K562 (cell line): Measurements from ENCODE around the gene GARIN1A. TPM values are rescaled to one million over a fixed set of nuclear protein-coding genes. Genes with fewer than 3 reads are reported as not detected.

ENCODE experiments used
- ATAC-seq: fragments of 200-7000 bp; cut with Tn5 transposase; 3 replicates; pipeline ENCODE4 v1.9.1; 2020; ENCODE audit warnings: moderate library complexity
- BruUV-seq: library from RNA; stranded (reverse); fragments of 400-500 nt; replicated peaks from 2 replicates; lab custom pipeline; 2021; lab: Mats Ljungman, UMichigan
- CTCF ChIA-PET: fragments of 300-600 bp; formaldehyde crosslinking; extraction: SDS; loops from one replicate; lab custom pipeline; 2021; ENCODE audit warnings: low intra/inter-chr PET ratio; lab: Yijun Ruan, JAX
- POLR2A ChIA-PET: fragments of 300-600, 350-650 bp; sonication (Branson Sonifier 250); formaldehyde crosslinking; extraction: SDS; loops from one replicate; lab custom pipeline; 2021; ENCODE audit warnings: antibody characterized with exemption, inconsistent platforms; lab: Yijun Ruan, JAX
- DNase-seq, 4 experiments: peaks; one replicate each; pipeline versions ENCODE4 v3.0.0 to v3.0.0-alpha.2; 2011 to 2018; ENCODE audit warnings: low spot score in 3 of 4, mixed read lengths in 3 of 4; ENCODE audit errors: extremely low read depth in 1 of 4
- FAIRE-seq: peaks from 2 replicates; lab custom pipeline; 2011; peaks lifted over from hg19 to GRCh38; lab: Jason Lieb, UNC
- H2AFZ ChIP-seq: 2 replicates; pipeline ENCODE4 v1.6.0; 2011; ENCODE audit warnings: low read depth, low read length, control low read depth, inconsistent platforms
- H3K27ac ChIP-seq: fragments of 200-600 bp; 3 replicates; pipeline ENCODE4 v1.8.0; 2011; ENCODE audit warnings: low read depth, mild to moderate bottlenecking, control low read depth, inconsistent platforms, low read length, moderate library complexity, mixed read lengths; ENCODE audit errors: extremely low read depth
- H3K27me3 ChIP-seq, 2 experiments: fragments of 300-600 bp in 1 of 2; 2 replicates in 1 of 2; 3 replicates in 1 of 2; pipeline versions ENCODE4 v1.6.0 to v1.8.0; 2011; ENCODE audit warnings: inconsistent platforms in 2 of 2, low read length in 2 of 2, mild to moderate bottlenecking in 1 of 2, mixed read lengths in 1 of 2, moderate library complexity in 1 of 2; ENCODE audit not compliant: control insufficient read depth in 2 of 2, insufficient read depth in 2 of 2
- H3K36me3 ChIP-seq: fragments of 300-600 bp; 3 replicates; pipeline ENCODE4 v1.8.0; 2011; ENCODE audit warnings: mild to moderate bottlenecking, low read length, inconsistent platforms; ENCODE audit not compliant: control insufficient read depth, insufficient read depth
- H3K4me1 ChIP-seq, 2 experiments: fragments of 200-600 bp in 1 of 2; replicated peaks in 1 of 2; 2 replicates in 1 of 2; 3 replicates in 1 of 2; pipeline versions ENCODE4 v1.5.1 to v1.8.0; 2011; ENCODE audit warnings: inconsistent platforms in 2 of 2, low read length in 2 of 2, mild to moderate bottlenecking in 1 of 2, mixed read lengths in 1 of 2, moderate library complexity in 1 of 2; ENCODE audit not compliant: control insufficient read depth in 2 of 2, insufficient read depth in 2 of 2
- H3K4me2 ChIP-seq: 2 replicates; pipeline ENCODE4 v1.6.1; 2011; ENCODE audit warnings: low read length, control low read depth, inconsistent platforms, mixed read lengths; ENCODE audit not compliant: insufficient read depth
- H3K4me3 ChIP-seq: fragments of 200-600 bp; sonication (generic), shearing (Covaris generic); 2 replicates; pipeline ENCODE4 v1.5.1; 2016; ENCODE audit warnings: control low read depth, inconsistent platforms
- H3K79me2 ChIP-seq: fragments of 200-600 bp; 3 replicates; pipeline ENCODE4 v1.8.0; 2011; ENCODE audit warnings: low read length, inconsistent platforms; ENCODE audit not compliant: control insufficient read depth, insufficient read depth
- H3K9ac ChIP-seq, 2 experiments: 2 replicates each; pipeline versions ENCODE4 v1.6.0 to v1.6.1; 2011; ENCODE audit warnings: low read depth in 2 of 2, low read length in 2 of 2, control low read depth in 1 of 2, inconsistent platforms in 1 of 2, mild to moderate bottlenecking in 1 of 2, mixed read lengths in 1 of 2; ENCODE audit not compliant: insufficient read depth in 1 of 2
- H3K9me1 ChIP-seq: one replicate; pipeline ENCODE4 v1.6.0; 2011; ENCODE audit warnings: inconsistent platforms, mild to moderate bottlenecking, low read length, moderate library complexity; ENCODE audit not compliant: control insufficient read depth, insufficient read depth
- H3K9me3 ChIP-seq: replicated peaks from 2 replicates; pipeline ENCODE4 v1.5.1; 2011; ENCODE audit warnings: low read depth, low read length, inconsistent platforms; ENCODE audit not compliant: control insufficient read depth, insufficient read depth
- H4K20me1 ChIP-seq: replicated peaks from 2 replicates; pipeline ENCODE4 v1.6.1; 2011; ENCODE audit warnings: low read length, inconsistent platforms, mixed read lengths; ENCODE audit not compliant: control insufficient read depth, insufficient read depth
- CTCF ChIP-seq, 3 experiments: IDR thresholded peaks in 2 of 3; conservative IDR thresholded peaks in 1 of 3; 2 replicates each; pipeline ENCODE4 v1.5.1; 2011 to 2012; ENCODE audit warnings: low read length in 3 of 3, mild to moderate bottlenecking in 3 of 3, control low read depth in 2 of 3, improper control_type of control experiment in 1 of 3, inconsistent platforms in 1 of 3, low read depth in 1 of 3, mixed read lengths in 1 of 3, moderate library complexity in 1 of 3; ENCODE audit not compliant: insufficient read depth in 2 of 3
- MAX ChIP-seq: sonication (generic); formaldehyde crosslinking; IDR thresholded peaks from 2 replicates; pipeline ENCODE4 v1.9.0; 2022; ENCODE audit warnings: mild to moderate bottlenecking, missing genetic modification reagents
- MEIS2 ChIP-seq: fragments of 450-650 bp; IDR thresholded peaks from 2 replicates; pipeline ENCODE4 v1.6.1; 2014; ENCODE audit warnings: mild to moderate bottlenecking; ENCODE audit not compliant: partially characterized antibody
- NFYB ChIP-seq: IDR thresholded peaks from 2 replicates; pipeline ENCODE4 v1.6.1; 2011; ENCODE audit warnings: mild to moderate bottlenecking, moderate library complexity; ENCODE audit not compliant: insufficient read length; ENCODE audit errors: extremely low read depth
- POLR2B ChIP-seq: fragments of 450-650 bp; IDR thresholded peaks from 2 replicates; pipeline ENCODE4 v1.6.1; 2018; ENCODE audit warnings: low read depth; ENCODE audit not compliant: partially characterized antibody
- SRF ChIP-seq, 2 experiments: fragments of 250-450, 450-650 bp in 1 of 2; sonication (Bioruptor Pico) in 1 of 2; sonication (generic) in 1 of 2; formaldehyde crosslinking; IDR thresholded peaks; 2 replicates each; pipeline versions ENCODE4 v1.5.0 to v1.5.1; 2020 to 2022; ENCODE audit warnings: mild to moderate bottlenecking in 1 of 2, missing genetic modification reagents in 1 of 2
- ZNF696 ChIP-seq: fragments of 250-450 bp; sonication (Bioruptor Pico); conservative IDR thresholded peaks from 2 replicates; pipeline ENCODE4 v1.4.0; 2020; ENCODE audit warnings: mild to moderate bottlenecking, moderate library complexity
- WGBS: fragments of 100-300 bp; shearing (Covaris generic); methylation state at CpG from one replicate; pipeline ENCODE4 v1.1.6; 2016; ENCODE audit warnings: low coverage, mixed read lengths; ENCODE audit not compliant: insufficient coverage; ENCODE audit errors: missing lambda C conversion rate; 5-methylcytosine and 5-hydroxymethylcytosine counted together
- in situ Hi-C: fragments of 300-500 bp; cut with MboI; formaldehyde crosslinking; loops from 4 replicates; pipeline ENCODE4 v1.15.0; 2018; ENCODE audit warnings: inconsistent platforms, mixed read lengths
- intact Hi-C: fragments of 100-400 bp; cut with micrococcal nuclease; formaldehyde crosslinking; loops from 2 replicates; pipeline ENCODE4 v1.14.2; 2022
- polyA plus RNA-seq, 8 experiments: library from polyadenylated mRNA; depleted of rRNA in 4 of 8; stranded (reverse) in 5 of 8; unstranded in 3 of 8; fragments of >200 nt; fragmentation: Nextera tagmentation in 2 of 8; fragmentation: Illumina TruSeq in 1 of 8; extraction: Ambion mirVana in 2 of 8; extraction: Trizol in 1 of 8; gene quantifications; 2 replicates each; pipeline versions ENCODE4 v1.2.1 to v1.2.3, GENCODE V29; 2011 to 2014; ENCODE audit warnings: inconsistent platforms in 1 of 8, missing spikeins in 1 of 8
- total RNA-seq, 7 experiments: library from RNA; depleted of rRNA in 6 of 7; stranded (reverse); fragments of >200 nt in 6 of 7; fragmentation: Illumina TruSeq in 2 of 7; extraction: Trizol in 2 of 7; gene quantifications; 2 replicates each; pipeline versions ENCODE4 v1.2.1 to v1.2.3, GENCODE V29; 2011 to 2021; ENCODE audit warnings: low replicate concordance in 1 of 7

The GARIN1A gene
- total and polyA plus RNA-seq, 9 of the 15 experiments (the other 6 are each of a cell fraction or from before 2014, with no cell fraction given): 0.01 to 0.41 (median 0.04) TPM; not detected in 3

- Histone ChIP-seq H3K27ac (no peak overlapping the region), H3K4me1 (peaks cover 4 to 11% of the 10 kb centered on the region in 2 experiments; a peak in 4 of 5 replicates), H4K20me1 (no peaks in the 10 kb centered on the region), H3K9me3 (no peaks in the 10 kb centered on the region), H3K9ac (no peak overlapping the region), H3K4me3 (no peak overlapping the region), H3K79me2 (no peaks in the 10 kb centered on the region), H3K36me3 (no peaks in the 10 kb centered on the region), H3K9me1 (no peaks in the 10 kb centered on the region), H3K27me3 (peaks cover 11 to 17% of the 10 kb centered on the region in 2 experiments; a peak in 3 of 5 replicates), H2AFZ (no peak overlapping the region), H3K4me2 (no peak overlapping the region)
- WGBS: 0% methylated on average over 1 of the region's 1 CpG
- intact Hi-C loops (no loop called here), in situ Hi-C loops (no loop called here)
- BruUV-seq: no TSS peak
- FAIRE-seq (no peak), DNase-seq (no peak), ATAC-seq (no peak)
- CTCF ChIA-PET: no interaction called here
- TF ChIP-seq MAX (CRISPR knock-in tag) (no peak), SRF (CRISPR knock-in tag; IDR thresholded peaks at IDR 0.05) (no peak), POLR2B (no peak), CTCF (IDR thresholded peaks at IDR 0.05 in 2 of 3, conservative IDR thresholded peaks at IDR 0.05 in 1 of 3; ENCODE audit: insufficient read depth in 2 of 3, low read depth in 1 of 3, low read length in 3 of 3) (no peak), ZNF696 (CRISPR knock-in tag) (no peak), MEIS2 (no peak), NFYB (no peak)
- POLR2A ChIA-PET: interaction anchor here (1.0 to 1.5 kb wide), 4 partner anchors 14 to 74 kb away, joined by 3 to 4 read pairs (median 4); a partner anchor contains a TSS
These were observed 27.8 kb downstream of the GARIN1A start for GRCh38 chr7:128699895-128700294.
